Gastrocnemius medialis (tissue), 4 donors: ENCODE measurements around the gene STARD3NL. TPM values are rescaled to one million over a fixed set of nuclear protein-coding genes. Genes with fewer than 3 reads are reported as not detected.

Experiments
- ATAC-seq, 2 donors: fragments of 150-250 bp; one replicate each; pipeline ENCODE4 v1.9.1; 2016
- DNase-seq, 2 donors: peaks; one replicate each; pipeline ENCODE4 v3.0.0-alpha.2; 2019
- H3K27ac ChIP-seq, 4 donors: fragments of 200-600 bp; sonication (generic); 1 replicate in 1 of 4; 2 replicates in 3 of 4; pipeline ENCODE4 v1.5.1; 2016 to 2018; ENCODE audit warnings: mild to moderate bottlenecking in 2 of 4, moderate library complexity in 1 of 4
- H3K27me3 ChIP-seq, 3 donors: fragments of 200-600 bp; sonication (generic) in 2 of 3; 1 replicate in 1 of 3; 2 replicates in 2 of 3; pipeline versions ENCODE4 v1.5.1 to v1.6.0; 2016 to 2019; ENCODE audit warnings: mild to moderate bottlenecking in 1 of 3, moderate library complexity in 1 of 3
- H3K36me3 ChIP-seq, 2 donors: fragments of 200-600 bp; sonication (generic) in 1 of 2; one replicate each; pipeline ENCODE4 v1.5.1; 2017 to 2018
- H3K4me1 ChIP-seq, 2 donors: fragments of 200-600 bp; sonication (generic) in 1 of 2; one replicate each; pipeline ENCODE4 v1.5.1; 2016 to 2017; ENCODE audit warnings: mild to moderate bottlenecking in 2 of 2
- H3K4me3 ChIP-seq, 4 donors: fragments of 200-600 bp; sonication (generic) in 3 of 4; 1 replicate in 1 of 4; 2 replicates in 3 of 4; pipeline ENCODE4 v1.5.1; 2016 to 2019; ENCODE audit warnings: mild to moderate bottlenecking in 2 of 4
- H3K9me3 ChIP-seq, 3 donors: fragments of 200-600 bp; sonication (generic) in 2 of 3; 1 replicate in 1 of 3; 2 replicates in 2 of 3; pipeline ENCODE4 v1.5.1; 2016 to 2019
- POLR2A ChIP-seq, 2 donors: fragments of 450-650 bp; IDR thresholded peaks; one replicate each; pipeline ENCODE4 v1.6.1; 2017; ENCODE audit warnings: antibody characterized with exemption in 2 of 2, mild to moderate bottlenecking in 2 of 2, moderate library complexity in 2 of 2
- in situ Hi-C, 4 donors: fragments of 200-750 bp; cut with MboI; loops; one replicate each; pipeline versions ENCODE4 v1.15.0 to v1.8.0; 2017; ENCODE audit warnings: low sequenced_read_pairs in 4 of 4
- intact Hi-C: fragments of 100-400 bp; cut with DNase I; formaldehyde crosslinking; loops from one replicate; pipeline ENCODE4 v1.15.1; 2023; ENCODE audit warnings: low total_unique reads
- total RNA-seq, 4 donors: library from RNA; depleted of rRNA; stranded (reverse); fragments of >200 nt; gene quantifications; one replicate each; pipeline versions ENCODE4 v1.1.0 to v1.2.3, GENCODE V29; 2016
- TF ChIP-seq, protein P1 (sequence below), 5 experiments: fragments of 450-650 bp in 3 of 5; fragments of 200-600 bp in 2 of 5; sonication (generic) in 2 of 5; IDR thresholded peaks in 4 of 5; conservative IDR thresholded peaks in 1 of 5; 1 replicate in 4 of 5; 2 replicates in 1 of 5; pipeline ENCODE4 v1.5.1; 2016 to 2019; ENCODE audit warnings: antibody characterized with exemption in 5 of 5, mild to moderate bottlenecking in 3 of 5, moderate library complexity in 3 of 5

The STARD3NL gene
- total RNA-seq, 4 donors from 2014 or later, result 18.1 to 22.0 (median 19.7) TPM

DNA sequence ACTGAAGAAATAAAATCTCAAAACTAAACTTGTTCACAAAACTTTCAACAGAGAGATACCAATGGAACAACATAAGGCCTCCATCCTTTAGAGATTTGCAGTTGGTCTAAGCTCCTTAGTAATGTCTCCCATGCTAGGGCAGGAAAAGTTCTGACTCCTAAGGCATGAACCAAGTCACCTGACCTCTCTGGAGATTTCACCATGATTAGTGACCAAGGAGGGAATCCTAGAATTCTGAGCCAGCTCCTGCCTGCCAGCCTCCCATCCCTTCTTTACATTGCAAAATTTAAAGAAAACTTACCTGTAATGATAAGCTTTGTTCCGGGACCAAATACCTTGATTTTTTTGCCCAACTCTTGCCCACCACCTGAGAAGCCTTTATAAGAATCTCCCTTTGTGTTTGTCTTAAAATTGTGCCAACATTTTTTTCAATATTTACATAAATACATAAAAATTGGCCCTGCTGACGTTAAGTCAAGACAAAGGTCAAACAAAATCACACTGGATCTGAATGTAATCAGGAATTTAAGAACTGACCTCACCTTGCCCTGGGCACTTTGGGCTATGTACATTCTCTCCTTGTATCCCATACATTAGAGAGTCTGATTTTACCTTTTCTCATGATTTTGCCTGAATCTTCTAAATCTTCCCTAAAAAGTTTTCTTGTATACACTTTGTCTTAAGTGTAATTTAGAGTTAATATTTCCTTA is 95.4 kb downstream of the STARD3NL start, which contains the start of gene TARP:
Gene TARP, minus strand, starts transcription at position 351 of the 710 bp plus-strand sequence.
- no peaks in the 10 kb centered on the region for H3K4me1 ChIP-seq
- DNase-seq (no peak), ATAC-seq (no peak)
- no peak within 1 kb of the TSS for H3K4me3 ChIP-seq
- H3K36me3 ChIP-seq, result no peaks in the 10 kb centered on the region
- no peaks in the 10 kb centered on the region for H3K27me3 ChIP-seq
- H3K27ac ChIP-seq, result no peak within 1 kb of the TSS
- intact Hi-C loops (no loop called here), in situ Hi-C loops (no loop called here)
- no peak for TF ChIP-seq POLR2A (IDR thresholded peaks at IDR 0.05)
- TF ChIP-seq, protein P1, sequence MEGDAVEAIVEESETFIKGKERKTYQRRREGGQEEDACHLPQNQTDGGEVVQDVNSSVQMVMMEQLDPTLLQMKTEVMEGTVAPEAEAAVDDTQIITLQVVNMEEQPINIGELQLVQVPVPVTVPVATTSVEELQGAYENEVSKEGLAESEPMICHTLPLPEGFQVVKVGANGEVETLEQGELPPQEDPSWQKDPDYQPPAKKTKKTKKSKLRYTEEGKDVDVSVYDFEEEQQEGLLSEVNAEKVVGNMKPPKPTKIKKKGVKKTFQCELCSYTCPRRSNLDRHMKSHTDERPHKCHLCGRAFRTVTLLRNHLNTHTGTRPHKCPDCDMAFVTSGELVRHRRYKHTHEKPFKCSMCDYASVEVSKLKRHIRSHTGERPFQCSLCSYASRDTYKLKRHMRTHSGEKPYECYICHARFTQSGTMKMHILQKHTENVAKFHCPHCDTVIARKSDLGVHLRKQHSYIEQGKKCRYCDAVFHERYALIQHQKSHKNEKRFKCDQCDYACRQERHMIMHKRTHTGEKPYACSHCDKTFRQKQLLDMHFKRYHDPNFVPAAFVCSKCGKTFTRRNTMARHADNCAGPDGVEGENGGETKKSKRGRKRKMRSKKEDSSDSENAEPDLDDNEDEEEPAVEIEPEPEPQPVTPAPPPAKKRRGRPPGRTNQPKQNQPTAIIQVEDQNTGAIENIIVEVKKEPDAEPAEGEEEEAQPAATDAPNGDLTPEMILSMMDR (IDR thresholded peaks at IDR 0.05 in 4 of 5, conservative IDR thresholded peaks at IDR 0.05 in 1 of 5), result no peak
- no peaks in the 10 kb centered on the region for H3K9me3 ChIP-seq

DNA sequence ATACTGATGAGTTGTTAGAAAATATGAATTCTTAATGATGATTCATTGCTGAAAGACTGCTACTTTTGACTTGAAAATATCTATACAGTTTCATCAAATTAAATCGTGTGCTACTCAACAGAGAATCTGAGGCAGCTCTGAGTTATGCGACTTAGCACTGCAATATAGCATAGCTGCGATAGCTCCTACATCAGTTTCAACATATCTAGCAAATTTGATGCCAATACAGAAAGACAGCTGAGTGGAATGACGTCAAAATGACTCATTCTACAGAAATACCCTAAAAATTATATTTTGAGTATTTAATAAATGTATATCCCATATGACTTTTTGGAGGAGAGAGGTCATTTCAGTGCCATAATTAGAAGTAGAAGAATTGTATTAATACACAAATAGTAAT is 96.4 kb downstream of the STARD3NL start:
- Histone ChIP-seq H3K4me1 (no peaks in the 10 kb centered on the region), H3K36me3 (no peaks in the 10 kb centered on the region), H3K9me3 (no peaks in the 10 kb centered on the region), H3K4me3 (no peak overlapping the region), H3K27me3 (no peaks in the 10 kb centered on the region), H3K27ac (no peak overlapping the region)
- ATAC-seq, result no peak
- intact Hi-C loops (no loop called here), in situ Hi-C loops (no loop called here)
- no peak for TF ChIP-seq POLR2A (IDR thresholded peaks at IDR 0.05)
- TF ChIP-seq, protein P1 (IDR thresholded peaks at IDR 0.05 in 4 of 5, conservative IDR thresholded peaks at IDR 0.05 in 1 of 5), result no peak
- no peak for DNase-seq

DNA sequence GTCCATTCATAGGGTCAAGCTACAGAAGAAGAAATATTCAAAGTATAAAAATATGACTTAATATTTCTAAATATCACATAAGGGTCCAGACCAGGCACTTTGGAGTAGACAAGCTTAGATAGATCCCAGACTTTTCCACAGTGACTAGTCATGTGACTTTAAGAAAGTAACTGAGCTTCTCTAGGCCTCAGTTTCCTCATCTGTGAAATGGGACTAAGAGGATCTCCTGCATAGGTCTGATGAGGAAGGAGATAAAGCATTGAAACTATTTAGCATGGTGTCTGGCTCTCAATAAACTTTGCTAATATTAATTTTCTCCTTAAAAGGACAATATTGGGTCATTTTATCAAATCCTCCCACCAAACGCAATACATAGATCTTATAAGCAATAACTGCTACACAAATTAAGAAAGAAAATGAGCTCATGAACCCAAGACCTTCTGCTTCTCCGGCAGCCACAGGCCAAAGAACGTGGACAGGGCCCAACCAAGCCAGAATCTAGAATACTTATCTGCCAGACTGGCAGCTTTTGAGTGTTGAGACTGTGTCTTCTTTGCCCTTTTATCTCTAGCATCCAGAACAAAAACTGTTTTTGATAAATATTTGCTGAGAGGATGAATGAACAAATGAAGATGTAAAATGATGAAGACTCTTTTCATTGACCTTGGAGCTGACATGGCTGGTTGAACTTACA is 97.0 kb downstream of the STARD3NL start:
- ATAC-seq, result no peak
- H3K4me3 ChIP-seq, result no peak overlapping the region
- no peaks in the 10 kb centered on the region for H3K4me1 ChIP-seq
- intact Hi-C loops (no loop called here), in situ Hi-C loops (no loop called here)
- no peaks in the 10 kb centered on the region for H3K27me3 ChIP-seq
- TF ChIP-seq POLR2A (IDR thresholded peaks at IDR 0.05), result no peak
- TF ChIP-seq, protein P1 (IDR thresholded peaks at IDR 0.05 in 4 of 5, conservative IDR thresholded peaks at IDR 0.05 in 1 of 5), result no peak
- no peak for DNase-seq
- H3K9me3 ChIP-seq, result no peaks in the 10 kb centered on the region
- H3K27ac ChIP-seq, result no peak overlapping the region
- H3K36me3 ChIP-seq, result no peaks in the 10 kb centered on the region

DNA sequence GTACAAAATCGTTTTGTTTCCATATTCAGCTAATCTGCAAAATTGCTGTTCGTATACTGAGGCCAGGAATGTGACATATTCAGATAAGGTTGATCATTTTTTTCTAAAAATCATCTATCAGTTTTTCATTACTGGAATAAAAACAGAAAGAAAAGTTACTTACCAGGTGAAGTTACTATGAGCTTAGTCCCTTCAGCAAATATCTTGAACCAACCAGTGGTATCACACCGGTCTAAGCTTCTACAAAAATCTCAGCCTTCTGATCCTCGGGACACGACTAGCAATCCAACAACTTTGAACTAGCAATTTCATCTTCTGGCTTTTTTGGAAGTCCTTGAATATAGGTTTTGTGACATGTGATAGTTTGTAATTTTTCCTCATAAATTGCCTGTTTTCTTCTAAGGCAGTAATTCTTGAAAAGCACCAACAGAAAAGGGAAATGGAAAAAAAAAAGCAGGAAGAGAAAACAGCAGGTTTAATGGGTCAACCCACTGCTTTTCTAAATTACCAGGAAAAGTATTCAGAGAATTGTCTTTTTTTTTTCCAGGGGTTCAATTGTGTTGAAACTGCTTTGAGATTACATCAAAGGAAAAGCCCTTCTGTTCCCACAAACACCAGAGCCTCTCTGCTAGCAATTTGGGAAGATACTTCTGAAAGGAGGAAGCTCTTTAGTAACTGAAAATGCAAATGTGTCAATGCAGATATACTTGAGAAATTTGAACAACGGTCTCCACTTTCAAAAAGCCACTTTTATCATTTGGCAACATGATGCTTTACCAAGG is 98.2 kb downstream of the STARD3NL start:
- ATAC-seq (no peak), DNase-seq (no peak)
- intact Hi-C loops (no loop called here), in situ Hi-C loops (no loop called here)
- H3K4me1 ChIP-seq, result no peaks in the 10 kb centered on the region
- no peaks in the 10 kb centered on the region for H3K27me3 ChIP-seq
- TF ChIP-seq, protein P1 (IDR thresholded peaks at IDR 0.05 in 4 of 5, conservative IDR thresholded peaks at IDR 0.05 in 1 of 5), result no peak
- TF ChIP-seq POLR2A (IDR thresholded peaks at IDR 0.05), result no peak
- H3K4me3 ChIP-seq, result no peak overlapping the region
- H3K9me3 ChIP-seq, result no peaks in the 10 kb centered on the region
- H3K27ac ChIP-seq, result no peak overlapping the region
- H3K36me3 ChIP-seq, result no peaks in the 10 kb centered on the region
